Lower leg skin (tissue), 3 donors: Measurements from ENCODE around the gene KCNN3.

ENCODE experiments used
- POLR2A ChIP-seq, 2 donors: fragments of 450-650 bp; IDR thresholded peaks; one replicate each; pipeline ENCODE4 v1.6.1; 2016 to 2017; ENCODE audit warnings: antibody characterized with exemption in 2 of 2, mild to moderate bottlenecking in 1 of 2, moderate library complexity in 1 of 2
- TF ChIP-seq, protein P1 (sequence below), 3 donors: fragments of 450-650 bp; IDR thresholded peaks; one replicate each; pipeline ENCODE4 v1.5.1; 2016; ENCODE audit warnings: antibody characterized with exemption in 3 of 3, mild to moderate bottlenecking in 3 of 3, moderate library complexity in 2 of 3

DNA sequence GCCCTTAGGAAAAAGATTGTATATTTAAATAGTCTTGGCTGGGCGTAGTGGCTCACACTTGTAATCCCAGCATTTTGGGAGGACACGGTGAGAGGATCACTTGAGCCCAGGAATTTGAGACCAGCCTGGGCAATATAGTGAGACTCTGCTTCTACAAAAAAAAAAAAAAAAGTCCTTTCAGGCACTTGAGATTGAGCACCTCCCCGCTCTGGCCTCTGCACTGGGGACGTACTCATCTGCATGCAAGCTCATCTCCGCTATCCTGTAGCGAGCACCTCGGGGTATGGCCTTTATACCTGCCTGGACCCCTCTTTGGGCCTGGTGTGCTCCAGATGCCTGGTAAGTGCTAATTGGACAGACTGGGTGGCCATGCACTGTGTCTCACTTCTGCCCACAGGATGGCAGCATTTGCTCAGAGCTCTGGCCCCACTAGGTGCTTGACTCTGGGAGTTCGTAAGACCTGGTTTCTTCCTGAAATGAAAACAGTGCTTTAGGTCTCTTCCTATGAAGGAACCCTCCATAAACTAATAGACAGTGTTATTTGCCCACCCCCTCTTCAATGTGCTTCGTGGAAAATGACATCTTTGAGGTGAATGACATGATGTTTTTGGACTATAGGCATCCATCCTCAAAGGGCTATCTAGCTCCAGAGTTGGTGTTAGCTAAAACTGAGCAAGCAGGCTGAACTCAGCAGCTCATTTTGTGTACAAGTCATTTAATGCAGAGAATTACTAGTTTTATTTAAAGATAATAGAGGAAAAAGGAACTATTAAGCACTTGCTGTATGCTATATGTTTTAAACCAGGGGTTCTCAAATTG is 200.4 kb downstream of the KCNN3 start:
- TF ChIP-seq, protein P1, sequence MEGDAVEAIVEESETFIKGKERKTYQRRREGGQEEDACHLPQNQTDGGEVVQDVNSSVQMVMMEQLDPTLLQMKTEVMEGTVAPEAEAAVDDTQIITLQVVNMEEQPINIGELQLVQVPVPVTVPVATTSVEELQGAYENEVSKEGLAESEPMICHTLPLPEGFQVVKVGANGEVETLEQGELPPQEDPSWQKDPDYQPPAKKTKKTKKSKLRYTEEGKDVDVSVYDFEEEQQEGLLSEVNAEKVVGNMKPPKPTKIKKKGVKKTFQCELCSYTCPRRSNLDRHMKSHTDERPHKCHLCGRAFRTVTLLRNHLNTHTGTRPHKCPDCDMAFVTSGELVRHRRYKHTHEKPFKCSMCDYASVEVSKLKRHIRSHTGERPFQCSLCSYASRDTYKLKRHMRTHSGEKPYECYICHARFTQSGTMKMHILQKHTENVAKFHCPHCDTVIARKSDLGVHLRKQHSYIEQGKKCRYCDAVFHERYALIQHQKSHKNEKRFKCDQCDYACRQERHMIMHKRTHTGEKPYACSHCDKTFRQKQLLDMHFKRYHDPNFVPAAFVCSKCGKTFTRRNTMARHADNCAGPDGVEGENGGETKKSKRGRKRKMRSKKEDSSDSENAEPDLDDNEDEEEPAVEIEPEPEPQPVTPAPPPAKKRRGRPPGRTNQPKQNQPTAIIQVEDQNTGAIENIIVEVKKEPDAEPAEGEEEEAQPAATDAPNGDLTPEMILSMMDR (IDR thresholded peaks at IDR 0.05) = peak in 1 of 3 donors; percentile 48
- no peak for TF ChIP-seq POLR2A (IDR thresholded peaks at IDR 0.05)
